MG63 (cell line): ENCODE data around the gene LSM3. TPM values are rescaled to one million over a fixed set of nuclear protein-coding genes. Genes with fewer than 3 reads are reported as not detected.
"Not testable (repeated sequence)": the region's sequence is repeated elsewhere in the genome, so short reads cannot be mapped to it uniquely, and the experiment has no call there.

Experiments
- DNase-seq: peaks from one replicate; pipeline ENCODE4 v3.0.0-alpha.2; 2020
- H3K27me3 ChIP-seq: fragments of 250-450 bp; sonication (Bioruptor Pico); 2 replicates; pipeline ENCODE4 v1.5.1; 2020; ENCODE audit warnings: mild to moderate bottlenecking, moderate library complexity
- H3K36me3 ChIP-seq: fragments of 250-450 bp; sonication (Bioruptor Pico); 2 replicates; pipeline ENCODE4 v1.5.1; 2020; ENCODE audit warnings: mild to moderate bottlenecking, moderate library complexity
- H3K4me3 ChIP-seq: fragments of 250-450 bp; sonication (Bioruptor Pico); 2 replicates; pipeline ENCODE4 v1.5.1; 2020; ENCODE audit warnings: mild to moderate bottlenecking, moderate library complexity
- H3K9me3 ChIP-seq: fragments of 250-450 bp; sonication (Bioruptor Pico); 2 replicates; pipeline ENCODE4 v1.5.1; 2020; ENCODE audit warnings: mild to moderate bottlenecking, moderate library complexity
- total RNA-seq: library from RNA; depleted of rRNA; stranded (reverse); fragments of >200 nt; shearing (Covaris generic); gene quantifications from 2 replicates; pipeline ENCODE4 v1.2.3, GENCODE V29; 2014; ENCODE audit warnings: low replicate concordance

Gene LSM3
- total RNA-seq, 1 experiment from 2014 or later: 19.7 TPM

DNA sequence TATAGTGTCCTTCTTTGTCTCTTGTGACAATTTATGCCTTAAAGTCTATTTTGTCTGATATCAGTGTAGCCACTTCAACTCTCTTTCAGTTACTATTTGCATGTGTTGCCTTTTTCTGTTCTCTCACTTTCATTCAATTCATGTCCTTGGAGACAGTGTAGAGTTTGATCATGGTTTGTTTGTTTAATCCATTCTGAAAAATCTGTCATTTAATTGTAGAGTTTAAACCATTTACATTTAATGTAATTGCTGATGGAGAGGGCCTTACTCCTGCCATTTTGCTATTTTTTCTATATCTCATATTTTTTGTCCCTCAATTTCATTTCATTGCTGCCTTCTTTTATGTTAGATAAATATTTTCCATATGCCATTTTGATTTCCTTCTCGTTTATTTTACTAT is 42.3 kb downstream of the LSM3 start:
- Histone ChIP-seq H3K27me3 (no peaks in the 10 kb centered on the region), H3K36me3 (no peaks in the 10 kb centered on the region), H3K9me3 (peaks cover 2% of the 10 kb centered on the region), H3K4me3 (no peak overlapping the region)
- no peak for DNase-seq

DNA sequence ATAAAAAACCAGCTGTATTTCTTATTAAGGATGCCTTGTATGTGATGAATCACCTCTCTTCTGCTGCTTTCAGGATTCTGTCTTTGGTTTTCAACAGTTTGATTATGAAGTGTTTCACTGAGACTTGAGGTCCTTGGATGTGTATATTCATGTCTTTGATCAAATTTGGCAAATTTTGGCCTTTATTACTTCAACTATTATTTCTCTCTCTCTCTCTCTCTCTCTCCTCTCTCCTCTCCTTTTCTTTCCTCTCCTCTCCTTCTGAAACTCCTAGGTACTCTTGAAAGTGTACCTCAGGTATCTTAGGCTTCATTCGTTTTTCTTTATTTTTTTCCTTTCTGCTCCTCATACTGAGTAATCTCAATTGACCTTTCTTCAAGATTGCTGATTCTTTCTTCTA is 43.3 kb downstream of the LSM3 start:
- H3K36me3 ChIP-seq: no peaks in the 10 kb centered on the region
- H3K27me3 ChIP-seq: no peaks in the 10 kb centered on the region
- no peak overlapping the region for H3K4me3 ChIP-seq
- DNase-seq: no peak
- H3K9me3 ChIP-seq: peaks cover 2% of the 10 kb centered on the region

DNA sequence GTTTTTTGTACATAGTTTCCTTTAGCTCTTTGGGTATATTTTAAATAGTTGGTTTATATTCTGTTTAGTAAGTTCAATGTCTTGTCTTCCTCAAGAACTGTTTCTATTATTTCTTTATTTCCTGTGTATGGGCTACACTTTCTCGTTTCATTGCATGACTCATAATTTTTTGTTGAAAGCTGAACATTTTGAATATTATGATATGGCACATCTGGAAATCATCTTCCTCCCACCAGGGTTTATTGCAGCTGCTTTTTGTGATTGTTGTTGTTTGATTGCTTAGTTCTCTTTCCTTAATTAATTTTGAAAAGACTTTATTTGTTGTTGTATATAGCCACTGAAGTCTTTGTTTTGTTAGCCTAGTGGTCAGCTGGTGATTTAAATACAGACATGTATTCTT is 43.8 kb downstream of the LSM3 start:
- no peak for DNase-seq
- Histone ChIP-seq H3K36me3 (no peaks in the 10 kb centered on the region), H3K27me3 (no peaks in the 10 kb centered on the region), H3K4me3 (no peak overlapping the region), H3K9me3 (peaks cover 2% of the 10 kb centered on the region)

DNA sequence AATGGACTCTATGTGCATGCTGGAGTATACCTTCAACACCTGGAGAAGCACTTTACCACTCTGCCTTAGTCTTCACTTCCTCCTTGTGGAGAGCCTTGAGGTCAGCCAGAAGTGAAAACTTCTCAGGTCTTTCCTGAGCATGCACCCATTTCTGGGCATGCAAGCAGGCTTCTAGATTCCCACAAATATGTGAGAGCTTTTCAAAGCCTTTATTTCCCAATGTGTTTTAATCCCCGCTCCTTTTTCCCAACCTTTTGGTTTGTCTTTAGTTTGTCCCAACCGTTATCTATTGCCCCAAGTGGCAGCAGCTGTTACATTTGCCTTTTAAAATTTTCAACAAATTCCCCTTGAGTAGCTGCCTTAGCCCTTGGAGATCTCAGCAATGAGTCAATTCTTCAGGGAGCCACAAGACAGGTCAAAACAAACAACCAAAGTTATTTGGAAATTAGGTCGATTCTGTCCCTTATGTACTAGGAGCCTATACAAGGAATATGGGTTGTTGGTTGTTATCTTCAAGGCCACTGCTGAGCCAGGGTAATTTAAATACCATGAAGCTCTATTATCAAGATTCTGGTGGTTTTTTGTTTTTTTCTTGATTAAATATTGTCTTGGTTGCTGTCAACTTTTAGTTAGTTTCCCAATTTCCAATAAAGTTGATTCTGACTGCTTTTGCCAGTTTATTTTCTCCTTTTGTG is 44.4 kb downstream of the LSM3 start:
- DNase-seq: no peak
- no peak overlapping the region for H3K4me3 ChIP-seq
- no peaks in the 10 kb centered on the region for H3K27me3 ChIP-seq
- no peaks in the 10 kb centered on the region for H3K36me3 ChIP-seq
- H3K9me3 ChIP-seq: peaks cover 2% of the 10 kb centered on the region

GRCh38 chr3:14223595-14223994 is 45.0 kb downstream of the LSM3 start:
- no peak for DNase-seq
- Histone ChIP-seq H3K4me3 (no peak overlapping the region), H3K36me3 (no peaks in the 10 kb centered on the region), H3K9me3 (peaks cover 2% of the 10 kb centered on the region), H3K27me3 (no peaks in the 10 kb centered on the region)

- H3K36me3 ChIP-seq: no peaks in the 10 kb centered on the region
- peaks cover 2% of the 10 kb centered on the region for H3K9me3 ChIP-seq
- no peak for DNase-seq
- H3K4me3 ChIP-seq: no peak overlapping the region
- H3K27me3 ChIP-seq: no peaks in the 10 kb centered on the region
These were observed 46.3 kb downstream of the LSM3 start for GRCh38 chr3:14224895-14225294.

- Histone ChIP-seq H3K27me3 (no peaks in the 10 kb centered on the region), H3K9me3 (peaks cover 2% of the 10 kb centered on the region), H3K4me3 (no peak overlapping the region), H3K36me3 (no peaks in the 10 kb centered on the region)
- DNase-seq: no peak
These were observed 46.8 kb downstream of the LSM3 start for GRCh38 chr3:14225421-14225820.

- DNase-seq, H3K36me3 ChIP-seq, H3K9me3 ChIP-seq, H3K27me3 ChIP-seq, H3K4me3 ChIP-seq: not testable (repeated sequence)
These were observed 47.7 kb downstream of the LSM3 start for GRCh38 chr3:14226351-14226750.

- Histone ChIP-seq H3K9me3 (no peaks in the 10 kb centered on the region), H3K36me3 (no peaks in the 10 kb centered on the region), H3K4me3 (no peak overlapping the region), H3K27me3 (no peaks in the 10 kb centered on the region)
- DNase-seq: no peak
These were observed 49.2 kb downstream of the LSM3 start for GRCh38 chr3:14227856-14228255.

DNA sequence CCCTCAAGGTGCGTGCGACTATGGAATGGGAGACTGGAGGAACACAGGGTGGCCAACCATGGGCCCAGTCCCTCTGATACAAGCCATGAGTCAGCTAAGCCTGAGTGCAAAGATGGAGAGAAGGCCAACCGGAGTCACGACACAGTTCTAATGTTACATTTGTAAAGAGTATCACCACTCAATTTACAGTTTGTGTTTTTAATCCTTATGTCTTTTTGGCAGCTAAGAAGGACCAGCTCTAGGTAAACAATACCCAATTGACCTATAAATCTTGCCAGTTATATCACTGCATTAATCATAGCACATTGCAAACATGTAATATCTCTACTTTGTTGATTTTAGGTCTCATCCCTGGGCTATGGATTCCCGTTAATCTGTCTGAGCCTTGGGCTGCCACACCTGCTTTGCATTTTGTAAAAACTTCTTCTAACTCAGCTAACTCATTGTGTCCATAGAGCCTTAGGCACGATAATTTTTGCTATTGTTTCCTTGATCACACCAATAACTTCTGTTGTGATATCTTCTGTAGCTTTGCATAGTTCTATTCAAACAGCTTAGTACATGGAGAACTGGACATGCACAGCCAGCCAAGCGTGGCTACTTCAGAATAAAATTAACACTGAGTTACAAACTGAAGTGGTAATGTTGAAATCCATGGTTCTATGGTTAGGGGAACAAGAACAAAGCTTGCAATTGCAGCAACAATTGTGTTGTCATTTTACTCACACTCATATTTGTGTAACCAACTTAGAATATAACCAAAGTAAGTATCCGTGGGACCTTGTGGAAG is 50.3 kb downstream of the LSM3 start:
- no peaks in the 10 kb centered on the region for H3K27me3 ChIP-seq
- DNase-seq: no peak
- H3K4me3 ChIP-seq: no peak overlapping the region
- no peaks in the 10 kb centered on the region for H3K36me3 ChIP-seq
- H3K9me3 ChIP-seq: no peaks in the 10 kb centered on the region

DNA sequence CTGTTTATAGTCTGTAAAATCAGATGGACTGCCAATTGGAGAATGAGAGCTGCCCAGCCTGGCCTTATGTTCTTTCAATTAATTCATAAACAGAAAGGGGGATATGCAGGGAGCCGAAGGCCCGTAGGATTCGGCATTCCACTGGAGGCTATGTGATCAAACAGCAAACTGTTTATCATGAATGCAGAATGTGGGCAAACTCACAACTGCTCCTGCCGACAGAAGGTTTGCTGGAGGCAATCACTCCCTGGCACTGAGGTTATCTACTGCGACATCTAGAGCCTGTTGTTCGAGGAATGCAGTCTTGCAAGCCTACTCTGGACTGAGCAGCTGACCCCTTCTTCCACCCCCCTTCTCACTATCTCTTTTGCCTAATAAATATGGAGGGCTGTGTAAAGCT is 51.1 kb downstream of the LSM3 start:
- H3K36me3 ChIP-seq, H3K27me3 ChIP-seq, DNase-seq: not testable (repeated sequence)

DNA sequence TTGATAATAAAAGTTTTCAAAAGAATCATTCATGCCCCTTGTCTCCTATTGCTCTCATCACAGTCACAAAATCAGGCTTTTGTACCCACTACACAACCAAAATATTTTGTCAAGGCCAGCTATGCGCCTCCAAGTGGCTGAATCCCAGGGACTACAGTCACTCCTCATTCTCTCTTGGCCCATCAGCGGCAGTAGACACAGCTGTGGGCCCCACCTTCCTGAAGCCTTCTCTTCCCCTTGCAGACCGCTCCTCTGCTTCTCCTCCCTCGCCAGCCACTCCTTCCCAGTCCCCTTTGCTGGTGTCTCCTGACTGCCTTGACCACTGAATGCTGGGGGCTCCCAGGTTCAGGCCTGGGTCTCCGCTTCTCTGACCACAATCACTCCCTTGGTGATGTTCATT is 52.1 kb downstream of the LSM3 start:
- no peak for DNase-seq
- H3K27me3 ChIP-seq: no peaks in the 10 kb centered on the region
- H3K4me3 ChIP-seq: no peak overlapping the region
- H3K9me3 ChIP-seq: no peaks in the 10 kb centered on the region
- no peaks in the 10 kb centered on the region for H3K36me3 ChIP-seq

More for the DNA sequence above, 51.1 kb downstream of the LSM3 start:
- not testable (repeated sequence) for H3K9me3 ChIP-seq, H3K4me3 ChIP-seq

DNA sequence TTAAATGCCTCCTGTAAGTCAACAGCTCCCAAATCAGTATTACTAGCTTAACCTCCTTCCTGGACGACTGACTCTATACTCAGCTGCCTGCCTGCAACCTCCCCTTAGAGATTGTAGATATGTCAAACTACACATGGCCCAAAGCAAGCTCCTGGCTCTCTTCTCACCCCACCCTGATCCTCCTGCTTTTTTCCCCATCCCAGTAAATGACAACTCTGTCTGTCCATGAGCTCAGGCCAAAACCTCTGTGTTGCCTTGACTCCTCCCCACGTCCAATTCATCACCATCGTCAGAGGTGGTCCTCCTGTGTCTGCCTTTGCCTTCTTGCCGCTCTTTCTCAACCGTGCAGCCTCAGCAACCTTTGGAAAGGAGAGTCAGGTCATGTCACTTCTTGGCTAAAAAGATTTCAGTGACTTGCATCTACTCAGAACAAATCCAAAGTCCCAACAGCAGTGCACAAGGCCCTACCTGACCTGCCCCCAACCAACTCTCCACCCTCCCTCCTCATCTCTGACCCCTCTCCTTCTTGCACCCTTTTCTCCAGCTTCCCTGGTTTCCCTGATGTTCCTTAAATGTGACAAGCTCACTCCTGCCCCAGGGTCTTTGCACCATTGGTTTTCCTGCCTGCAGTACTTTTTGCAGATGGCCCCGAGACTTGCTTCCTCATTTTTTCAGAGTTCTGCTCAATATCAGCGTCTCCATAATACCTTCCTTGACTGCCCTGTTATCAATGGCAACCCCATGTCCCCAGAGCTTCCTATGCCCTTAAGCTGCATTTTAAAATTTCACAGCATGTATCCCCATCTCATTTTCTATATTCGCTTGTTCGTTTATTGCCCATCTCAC is 52.8 kb downstream of the LSM3 start:
- no peak overlapping the region for H3K4me3 ChIP-seq
- no peak for DNase-seq
- H3K36me3 ChIP-seq: no peaks in the 10 kb centered on the region
- no peaks in the 10 kb centered on the region for H3K9me3 ChIP-seq
- no peaks in the 10 kb centered on the region for H3K27me3 ChIP-seq

DNA sequence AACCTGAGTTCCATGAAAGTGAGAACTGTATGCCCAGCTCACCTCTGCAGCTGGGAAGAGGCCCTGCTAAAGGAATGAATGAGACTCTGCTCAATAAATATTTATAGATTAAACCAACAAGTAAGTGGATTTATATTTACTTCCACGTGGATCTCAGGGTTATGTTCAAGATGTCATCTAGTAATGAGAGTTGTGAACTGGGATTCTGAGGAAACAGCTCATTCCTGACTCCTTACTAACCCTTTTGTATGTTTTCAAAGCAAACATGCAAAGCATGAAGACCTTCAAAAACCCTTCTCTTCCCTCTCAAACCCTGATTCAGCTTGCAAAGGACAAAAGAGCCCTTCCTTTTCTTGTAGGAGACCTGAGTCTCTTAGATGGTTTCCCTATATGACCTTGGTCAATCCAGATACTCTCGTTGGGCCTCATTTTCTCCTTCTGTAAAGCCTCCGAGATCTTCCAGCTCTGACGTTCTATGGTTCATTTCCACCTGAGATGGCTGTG is 53.4 kb downstream of the LSM3 start:
- no peak overlapping the region for H3K4me3 ChIP-seq
- no peaks in the 10 kb centered on the region for H3K36me3 ChIP-seq
- H3K9me3 ChIP-seq: no peaks in the 10 kb centered on the region
- no peak for DNase-seq
- no peaks in the 10 kb centered on the region for H3K27me3 ChIP-seq

DNA sequence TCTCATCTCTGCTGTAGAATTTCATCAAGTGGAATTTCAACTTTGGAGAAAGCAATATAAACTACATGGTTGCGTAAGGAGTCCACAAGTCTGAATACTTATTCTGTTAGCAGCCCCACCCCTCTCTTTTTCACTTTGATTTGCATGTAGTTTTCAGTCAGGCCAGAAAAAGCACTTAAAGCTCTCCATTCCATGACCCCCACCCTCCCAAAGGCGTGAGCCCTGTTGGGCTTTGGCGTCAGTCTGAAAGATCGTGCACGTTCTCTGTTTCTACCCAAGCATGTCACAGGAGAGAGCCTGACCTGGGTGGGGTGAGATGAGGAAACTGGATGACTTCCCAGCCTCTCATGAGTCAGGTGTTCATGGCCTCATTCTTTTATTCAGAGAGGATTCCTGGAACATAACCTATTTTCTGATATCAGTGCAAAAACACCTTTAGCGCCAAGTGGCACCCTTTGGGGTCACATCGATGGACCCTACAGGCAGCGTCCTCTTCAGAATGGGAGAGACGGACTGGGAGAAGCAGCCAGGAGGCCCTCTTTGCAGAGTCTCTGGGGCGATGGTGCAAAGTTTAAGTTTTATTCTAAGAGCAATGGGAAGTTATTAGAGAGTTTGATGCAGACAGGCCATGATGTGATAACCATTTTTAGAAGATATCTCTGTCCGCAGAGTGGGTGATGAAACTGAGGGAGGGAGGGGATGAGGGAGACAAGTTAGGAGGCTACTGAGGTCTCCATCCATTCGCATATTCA is 55.8 kb downstream of the LSM3 start:
- Histone ChIP-seq H3K36me3 (no peaks in the 10 kb centered on the region), H3K9me3 (no peaks in the 10 kb centered on the region), H3K27me3 (no peaks in the 10 kb centered on the region), H3K4me3 (no peak overlapping the region)
- no peak for DNase-seq

DNA sequence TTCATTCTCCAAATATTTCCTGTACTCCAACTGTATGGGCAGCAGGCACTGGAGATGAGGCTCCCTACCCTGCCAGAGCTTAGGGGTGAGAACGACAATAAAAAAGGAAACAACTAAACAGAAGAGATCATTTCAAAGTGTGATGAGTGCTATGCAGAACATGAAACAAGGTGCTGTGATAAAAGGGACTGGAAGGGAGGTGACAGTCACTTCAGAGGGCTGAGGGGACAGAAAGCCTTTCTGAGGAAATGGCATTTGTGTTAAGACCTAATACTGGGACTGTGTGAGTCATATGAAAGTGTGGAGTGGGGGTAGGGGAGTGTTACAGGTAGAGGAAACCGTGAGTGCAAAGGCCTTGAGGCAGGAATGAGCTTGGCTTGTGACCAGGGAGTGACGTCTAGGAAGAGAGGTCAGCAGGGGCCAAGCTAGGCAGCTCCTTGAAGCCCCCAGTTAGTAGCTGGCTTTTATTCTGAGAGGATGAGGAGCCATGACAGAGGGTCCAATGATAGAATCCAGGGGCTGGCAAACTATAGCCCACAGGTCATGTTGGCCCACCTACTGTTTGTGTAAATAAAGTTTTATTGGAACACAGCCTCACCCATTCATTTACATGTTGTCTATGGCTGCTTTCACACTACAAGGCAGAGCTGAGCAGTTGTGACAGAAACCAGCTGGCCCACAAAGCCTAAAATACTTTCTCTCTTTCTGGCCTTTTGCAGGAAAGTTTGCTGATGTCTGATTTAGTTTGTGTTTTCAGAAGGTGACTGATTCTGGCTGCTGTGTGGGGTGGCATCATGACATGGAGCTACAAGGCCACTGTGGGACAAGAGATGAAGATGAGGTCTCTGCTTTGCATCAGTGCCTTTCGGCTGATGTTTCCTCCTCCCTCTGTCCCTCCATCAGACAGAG is 56.6 kb downstream of the LSM3 start:
- Histone ChIP-seq H3K36me3 (no peaks in the 10 kb centered on the region), H3K27me3 (no peaks in the 10 kb centered on the region), H3K4me3 (no peak overlapping the region), H3K9me3 (no peaks in the 10 kb centered on the region)
- DNase-seq: no peak
